ENCODE measurements around the gene STARD10. TPM values are rescaled to one million over a fixed set of nuclear protein-coding genes. Genes with fewer than 3 reads are reported as not detected.
"Not testable (repeated sequence)": the region's sequence is repeated elsewhere in the genome, so short reads cannot be mapped to it uniquely, and the experiment has no call there.

STARD10 gene
- total and polyA plus RNA-seq, 2 experiments from 2014 or later = 16.6 to 20.5 TPM

GRCh38 chr11:72807021-72807693 lies 13.3 kb upstream of the STARD10 start (continued):
- TF ChIP-seq REST (IDR thresholded peaks at IDR 0.05; ENCODE audit: unreplicated experiment) (no peak), ZNF114 (CRISPR knock-in tag; IDR thresholded peaks at IDR 0.05) (no peak), JUNB (IDR thresholded peaks at IDR 0.05; ENCODE audit: unreplicated experiment) (no peak), EZH2phosphoT487 (IDR thresholded peaks at IDR 0.05; ENCODE audit: unreplicated experiment) (no peak)

- ATAC-seq; H3K4me3 ChIP-seq; H3K27me3 ChIP-seq (ENCODE audit: insufficient read depth); H3K79me2 ChIP-seq (replicated peaks; ENCODE audit: insufficient read depth); H3K36me3 Mint-ChIP-seq (ENCODE audit: low read depth); H3K27ac Mint-ChIP-seq; H2AFZ ChIP-seq; H3F3A ChIP-seq (replicated peaks; ENCODE audit: low read depth); H3K9me3 Mint-ChIP-seq; H3K36me3 ChIP-seq (ENCODE audit: insufficient read depth); H3K4me2 ChIP-seq; H3K27ac ChIP-seq (ENCODE audit: low read depth); H4K20me1 ChIP-seq (replicated peaks; ENCODE audit: insufficient read depth); DNase-seq (ENCODE audit: low spot score); H3K9me2 ChIP-seq (ENCODE audit: insufficient read depth); H3K4me1 ChIP-seq (ENCODE audit: insufficient read depth); H3K4me3 Mint-ChIP-seq; H3K27me3 Mint-ChIP-seq (ENCODE audit: insufficient read depth, low read depth, poor library complexity); H3K4me1 Mint-ChIP-seq: not testable (repeated sequence)
Observed at GRCh38 chr11:72806378-72806777, 12.5 kb upstream of the STARD10 start.

- Histone ChIP-seq H3K4me3 (no peak overlapping the region), H3F3A (replicated peaks; ENCODE audit: low read depth) (no peaks in the 10 kb centered on the region), H3K4me1 (ENCODE audit: insufficient read depth) (no peaks in the 10 kb centered on the region), H3K79me2 (replicated peaks; ENCODE audit: insufficient read depth) (no peaks in the 10 kb centered on the region), H3K4me2 (no peak overlapping the region), H3K27me3 (ENCODE audit: insufficient read depth) (no peaks in the 10 kb centered on the region), H3K9me2 (ENCODE audit: insufficient read depth) (no peaks in the 10 kb centered on the region), H4K20me1 (replicated peaks; ENCODE audit: insufficient read depth) (no peaks in the 10 kb centered on the region), H3K36me3 (ENCODE audit: insufficient read depth) (no peaks in the 10 kb centered on the region), H3K27ac (ENCODE audit: low read depth) (no peak overlapping the region), H2AFZ (no peak overlapping the region)
- ATAC-seq (no peak), DNase-seq (ENCODE audit: low spot score) (no peak)
- Mint-ChIP-seq H3K27me3 (ENCODE audit: insufficient read depth, low read depth, poor library complexity) (peaks cover 5% of the 10 kb centered on the region), H3K9me3 (no peaks in the 10 kb centered on the region), H3K4me3 (no peak overlapping the region), H3K36me3 (ENCODE audit: low read depth) (peaks cover 4% of the 10 kb centered on the region; the same call in 1 of the 3 replicates), H3K4me1 (no peaks in the 10 kb centered on the region), H3K27ac (no peak overlapping the region)
- TF ChIP-seq CTCF (conservative IDR thresholded peaks at IDR 0.05; ENCODE audit: low read depth in 2 of 2) = no peak
- no peak for TF ChIP-seq NANOG (IDR thresholded peaks at IDR 0.05; ENCODE audit: borderline replicate concordance)
- no peak for TF ChIP-seq JUNB (IDR thresholded peaks at IDR 0.05; ENCODE audit: unreplicated experiment)
- no peak for TF ChIP-seq ETS1 (IDR thresholded peaks at IDR 0.05)
- TF ChIP-seq EZH2 (IDR thresholded peaks at IDR 0.05; ENCODE audit: low read depth, unreplicated experiment) = no peak
- no peak for TF ChIP-seq POLR2AphosphoS5 (IDR thresholded peaks at IDR 0.05; ENCODE audit: low read depth)
- no peak for TF ChIP-seq REST (IDR thresholded peaks at IDR 0.05; ENCODE audit: unreplicated experiment)
- no peak for TF ChIP-seq EZH2phosphoT487 (IDR thresholded peaks at IDR 0.05; ENCODE audit: unreplicated experiment)
- no peak for TF ChIP-seq STAT1 (IDR thresholded peaks at IDR 0.05; ENCODE audit: unreplicated experiment)
- TF ChIP-seq CREB1 (CRISPR knock-in tag; IDR thresholded peaks at IDR 0.05; ENCODE audit: low read depth) = no peak
- TF ChIP-seq ZNF331 (CRISPR knock-in tag; IDR thresholded peaks at IDR 0.05; ENCODE audit: low read depth) = no peak
- no peak for TF ChIP-seq ZNF114 (CRISPR knock-in tag; IDR thresholded peaks at IDR 0.05)
Observed at GRCh38 chr11:72805216-72805615, 11.4 kb upstream of the STARD10 start.

Measured in GM23338 (cell line).